ENCODE data around the gene POU2F1. TPM values are rescaled to one million over a fixed set of nuclear protein-coding genes. Genes with fewer than 3 reads are reported as not detected.
"Not testable (repeated sequence)": the region's sequence is repeated elsewhere in the genome, so short reads cannot be mapped to it uniquely, and the experiment has no call there.

The POU2F1 gene
- total RNA-seq, 1 experiment from 2014 or later: 43.2 TPM

DNA sequence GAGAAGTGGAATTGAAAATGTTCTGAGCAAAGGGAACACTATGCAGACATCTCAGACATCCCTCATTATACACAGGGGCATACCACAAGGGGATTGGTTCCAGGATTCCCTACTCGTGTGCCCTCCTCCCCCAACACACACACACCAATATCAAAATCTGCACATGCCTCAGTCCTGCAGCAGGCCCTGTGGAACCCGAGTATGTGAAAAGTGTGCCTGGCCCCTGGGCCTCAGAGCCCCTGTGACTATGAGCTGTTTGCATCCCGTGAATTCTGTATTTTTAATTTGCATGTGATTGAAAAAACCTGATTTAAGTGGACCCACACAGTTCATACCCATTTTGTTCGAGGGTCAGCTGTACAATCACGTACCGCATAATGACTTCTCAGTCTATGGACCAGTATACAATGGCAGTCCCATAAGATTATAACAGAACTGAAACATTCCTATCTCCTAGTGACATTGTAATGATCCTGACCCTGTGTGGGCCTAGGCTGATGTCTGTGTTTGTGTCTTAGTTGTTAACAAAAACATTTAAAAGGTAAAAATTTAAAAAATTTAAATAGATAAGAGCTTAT is 11.3 kb downstream of the POU2F1 start:
- Histone ChIP-seq H3K27me3 (ENCODE audit: low read length) (no peaks in the 10 kb centered on the region), H3K4me2 (ENCODE audit: low read depth, low read length, poor library complexity, severe bottlenecking) (no peak overlapping the region), H3K9me3 (ENCODE audit: low read length) (no peaks in the 10 kb centered on the region), H3K9ac (ENCODE audit: low read length) (no peak overlapping the region), H3K9me2 (replicated peaks; ENCODE audit: insufficient read depth, low read length) (no peaks in the 10 kb centered on the region), H4K20me1 (ENCODE audit: insufficient read depth, low read depth, low read length) (no peaks in the 10 kb centered on the region; the same call in 1 of the 2 replicates), H3K27ac (ENCODE audit: low read length) (no peak overlapping the region), H2AFZ (ENCODE audit: low read length) (no peak overlapping the region), H3K4me1 (ENCODE audit: low read length) (peaks cover 46% of the 10 kb centered on the region), H3K4me3 (ENCODE audit: low read length) (no peak overlapping the region), H3K79me2 (ENCODE audit: low read length) (peaks cover 72% of the 10 kb centered on the region), H3K36me3 (ENCODE audit: insufficient read depth, low read length) (no peaks in the 10 kb centered on the region)
- no peak for DNase-seq

DNA sequence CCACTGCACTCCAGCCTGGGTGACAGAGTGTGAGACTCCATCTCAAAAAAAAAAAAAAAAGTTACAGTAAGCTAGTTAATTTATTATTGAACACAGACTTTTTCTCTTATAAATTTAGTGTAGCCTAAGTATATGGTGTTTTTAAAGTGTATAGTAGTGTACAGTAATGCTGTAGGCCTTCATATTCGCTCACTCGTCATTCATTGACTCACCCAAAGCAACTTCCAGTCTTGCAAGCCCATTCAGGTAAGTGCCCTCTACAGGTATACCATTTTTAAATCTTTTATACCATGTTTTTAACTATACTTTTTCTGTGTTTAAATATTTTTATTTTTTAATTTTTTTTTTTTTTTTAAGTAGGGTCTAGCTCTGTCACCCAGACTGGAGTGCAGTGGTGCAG is 12.1 kb downstream of the POU2F1 start:
- Histone ChIP-seq H3K9me3 (ENCODE audit: low read length) (no peaks in the 10 kb centered on the region), H3K27me3 (ENCODE audit: low read length) (no peaks in the 10 kb centered on the region), H3K9ac (ENCODE audit: low read length) (no peak overlapping the region), H2AFZ (ENCODE audit: low read length) (no peak overlapping the region), H3K9me2 (replicated peaks; ENCODE audit: insufficient read depth, low read length) (no peaks in the 10 kb centered on the region), H3K27ac (ENCODE audit: low read length) (no peak overlapping the region), H3K4me1 (ENCODE audit: low read length) (peaks cover 46% of the 10 kb centered on the region), H3K79me2 (ENCODE audit: low read length) (peaks cover 75% of the 10 kb centered on the region), H3K36me3 (ENCODE audit: insufficient read depth, low read length) (no peaks in the 10 kb centered on the region), H3K4me3 (ENCODE audit: low read length) (no peak overlapping the region), H4K20me1 (ENCODE audit: insufficient read depth, low read depth, low read length) (no peaks in the 10 kb centered on the region; the same call in 1 of the 2 replicates), H3K4me2 (ENCODE audit: low read depth, low read length, poor library complexity, severe bottlenecking) (no peak overlapping the region)
- no peak for DNase-seq

DNA sequence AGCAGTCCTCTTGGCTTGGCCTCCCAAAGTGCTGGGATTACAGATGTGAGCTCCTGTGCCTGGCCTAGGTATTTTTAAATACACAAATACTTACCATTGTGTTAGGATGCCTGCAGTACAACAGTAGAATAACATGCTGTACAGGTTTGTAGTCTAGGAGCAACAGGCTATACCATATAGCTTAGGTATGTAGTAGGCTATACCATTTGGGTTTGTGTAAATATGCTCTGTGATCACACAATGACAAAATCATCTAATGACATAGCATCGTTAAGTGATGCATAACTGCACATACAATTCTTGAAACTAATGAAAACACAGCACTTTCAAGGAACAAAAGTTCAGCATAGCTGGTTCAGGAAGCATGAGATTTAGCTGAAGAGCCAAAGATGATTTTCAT is 12.7 kb downstream of the POU2F1 start:
- Histone ChIP-seq H3K9me3 (ENCODE audit: low read length) (no peaks in the 10 kb centered on the region), H4K20me1 (ENCODE audit: insufficient read depth, low read depth, low read length) (no peaks in the 10 kb centered on the region; the same call in 1 of the 2 replicates), H3K4me3 (ENCODE audit: low read length) (no peak overlapping the region), H3K4me1 (ENCODE audit: low read length) (peaks cover 46% of the 10 kb centered on the region), H3K9ac (ENCODE audit: low read length) (no peak overlapping the region), H3K9me2 (replicated peaks; ENCODE audit: insufficient read depth, low read length) (no peaks in the 10 kb centered on the region), H3K27ac (ENCODE audit: low read length) (no peak overlapping the region), H3K79me2 (ENCODE audit: low read length) (peaks cover 71% of the 10 kb centered on the region), H2AFZ (ENCODE audit: low read length) (no peak overlapping the region), H3K4me2 (ENCODE audit: low read depth, low read length, poor library complexity, severe bottlenecking) (no peak overlapping the region), H3K36me3 (ENCODE audit: insufficient read depth, low read length) (no peaks in the 10 kb centered on the region), H3K27me3 (ENCODE audit: low read length) (no peaks in the 10 kb centered on the region)
- no peak for DNase-seq

DNA sequence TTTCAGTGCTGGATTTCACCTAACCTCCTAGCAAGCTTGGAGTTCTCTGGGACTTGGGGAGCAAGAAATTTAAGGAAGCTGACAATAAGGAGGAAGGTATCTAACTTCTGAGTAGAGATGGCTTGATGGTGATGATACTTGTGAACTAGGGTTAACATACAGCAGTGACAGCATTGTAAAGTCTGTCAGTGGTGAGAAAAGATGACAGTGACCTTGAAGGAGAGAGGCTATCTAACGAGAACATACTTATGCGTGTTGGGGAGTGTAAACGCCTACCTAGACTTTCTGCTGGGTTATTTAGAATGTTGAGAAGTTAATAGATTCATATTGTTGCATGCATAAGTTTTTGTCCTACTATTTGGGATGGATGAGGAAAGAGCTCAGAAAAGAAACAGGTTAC is 16.3 kb downstream of the POU2F1 start:
- no peak for DNase-seq
- H3K9me3 ChIP-seq (ENCODE audit: low read length): no peaks in the 10 kb centered on the region
- no peak overlapping the region for H3K4me3 ChIP-seq (ENCODE audit: low read length)
- H3K9me2 ChIP-seq (replicated peaks; ENCODE audit: insufficient read depth, low read length): no peaks in the 10 kb centered on the region
- peaks cover 20% of the 10 kb centered on the region for H3K4me1 ChIP-seq (ENCODE audit: low read length)
- no peaks in the 10 kb centered on the region for H3K36me3 ChIP-seq (ENCODE audit: insufficient read depth, low read length)
- no peaks in the 10 kb centered on the region for H3K27me3 ChIP-seq (ENCODE audit: low read length)
- no peak overlapping the region for H3K27ac ChIP-seq (ENCODE audit: low read length)
- no peak overlapping the region for H2AFZ ChIP-seq (ENCODE audit: low read length)
- H3K4me2 ChIP-seq (ENCODE audit: low read depth, low read length, poor library complexity, severe bottlenecking): no peak overlapping the region
- H3K9ac ChIP-seq (ENCODE audit: low read length): no peak overlapping the region
- no peaks in the 10 kb centered on the region for H4K20me1 ChIP-seq (ENCODE audit: insufficient read depth, low read depth, low read length)
- peaks cover 55% of the 10 kb centered on the region for H3K79me2 ChIP-seq (ENCODE audit: low read length)

DNA sequence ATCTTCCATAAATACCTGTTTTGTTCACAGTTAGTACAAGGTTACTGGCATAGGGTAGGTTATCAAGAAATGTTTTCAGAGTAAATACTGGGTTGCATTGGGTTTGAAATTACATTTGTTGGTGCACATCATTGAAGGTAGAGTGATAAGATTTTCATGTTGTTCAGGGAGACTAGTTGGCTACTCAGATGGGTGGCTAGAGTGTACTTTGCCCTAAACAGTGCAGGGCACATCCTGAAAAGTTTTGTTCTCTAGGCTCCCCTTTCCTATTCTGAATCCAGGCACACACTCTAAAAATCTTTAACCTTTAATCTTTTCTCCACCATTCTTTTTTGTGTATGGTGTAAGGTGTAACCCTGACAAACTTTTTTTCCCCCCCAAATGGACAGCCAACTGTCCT is 18.0 kb downstream of the POU2F1 start:
- no peak for DNase-seq
- Histone ChIP-seq H2AFZ (ENCODE audit: low read length) (no peak overlapping the region), H3K9ac (ENCODE audit: low read length) (no peak overlapping the region), H3K79me2 (ENCODE audit: low read length) (peaks cover 58% of the 10 kb centered on the region), H4K20me1 (ENCODE audit: insufficient read depth, low read depth, low read length) (no peaks in the 10 kb centered on the region), H3K4me1 (ENCODE audit: low read length) (peaks cover 14% of the 10 kb centered on the region), H3K9me2 (replicated peaks; ENCODE audit: insufficient read depth, low read length) (no peaks in the 10 kb centered on the region), H3K27me3 (ENCODE audit: low read length) (no peaks in the 10 kb centered on the region), H3K4me3 (ENCODE audit: low read length) (no peak overlapping the region), H3K4me2 (ENCODE audit: low read depth, low read length, poor library complexity, severe bottlenecking) (no peak overlapping the region), H3K9me3 (ENCODE audit: low read length) (no peaks in the 10 kb centered on the region), H3K36me3 (ENCODE audit: insufficient read depth, low read length) (no peaks in the 10 kb centered on the region), H3K27ac (ENCODE audit: low read length) (no peak overlapping the region)

DNA sequence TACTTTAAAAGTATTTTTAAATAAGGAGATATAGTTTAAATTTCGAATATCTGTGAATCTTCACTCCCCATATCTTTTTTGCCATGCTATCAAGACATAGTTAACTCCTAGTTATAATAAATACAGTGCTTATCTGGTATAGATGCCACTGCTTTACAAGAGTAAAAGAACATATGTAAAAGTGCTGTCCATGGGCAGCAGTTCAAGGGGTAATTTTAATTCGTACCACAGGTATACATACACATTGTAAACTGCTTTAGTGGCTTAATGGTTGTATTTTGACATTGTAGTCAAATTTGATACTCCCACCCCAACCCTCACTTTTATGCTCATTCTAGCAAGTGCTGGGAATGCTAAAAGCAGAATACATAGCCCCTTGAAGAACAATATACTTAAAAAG is 18.6 kb downstream of the POU2F1 start:
- no peak overlapping the region for H2AFZ ChIP-seq (ENCODE audit: low read length)
- H3K4me1 ChIP-seq (ENCODE audit: low read length): peaks cover 11% of the 10 kb centered on the region
- H3K36me3 ChIP-seq (ENCODE audit: insufficient read depth, low read length): no peaks in the 10 kb centered on the region
- peaks cover 59% of the 10 kb centered on the region for H3K79me2 ChIP-seq (ENCODE audit: low read length)
- peaks cover 3% of the 10 kb centered on the region; the same call in 1 of the 2 replicates for H3K9me3 ChIP-seq (ENCODE audit: low read length)
- H3K27ac ChIP-seq (ENCODE audit: low read length): no peak overlapping the region
- no peak overlapping the region for H3K4me2 ChIP-seq (ENCODE audit: low read depth, low read length, poor library complexity, severe bottlenecking)
- H3K27me3 ChIP-seq (ENCODE audit: low read length): no peaks in the 10 kb centered on the region
- no peak overlapping the region for H3K9ac ChIP-seq (ENCODE audit: low read length)
- H4K20me1 ChIP-seq (ENCODE audit: insufficient read depth, low read depth, low read length): no peaks in the 10 kb centered on the region
- H3K4me3 ChIP-seq (ENCODE audit: low read length): no peak overlapping the region
- DNase-seq: no peak
- H3K9me2 ChIP-seq (replicated peaks; ENCODE audit: insufficient read depth, low read length): no peaks in the 10 kb centered on the region

DNA sequence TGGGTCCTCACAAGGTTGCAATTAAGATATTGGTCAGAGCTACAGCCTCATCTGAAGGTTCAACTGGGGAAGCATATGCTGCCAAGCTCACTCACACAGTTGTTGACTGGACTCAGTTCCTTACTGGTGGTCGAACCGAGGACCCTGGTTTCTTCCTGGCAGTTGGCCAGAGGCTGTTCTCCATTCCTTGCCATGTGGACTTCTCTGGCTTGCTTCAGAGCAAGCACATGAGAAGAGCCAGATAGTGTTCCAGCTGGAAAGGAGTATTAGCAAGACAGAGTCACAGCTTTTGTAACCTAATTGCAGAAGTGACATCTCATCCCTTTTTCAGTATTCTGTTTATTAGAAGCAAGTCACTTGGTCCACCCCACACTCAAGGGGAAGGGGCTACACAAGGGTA is 23.6 kb downstream of the POU2F1 start:
- Histone ChIP-seq H3K4me3 (ENCODE audit: low read length) (no peak overlapping the region), H4K20me1 (ENCODE audit: insufficient read depth, low read depth, low read length) (no peaks in the 10 kb centered on the region), H3K27ac (ENCODE audit: low read length) (0 out of 2 replicates have a peak overlapping the region, but pooled peaks have one; percentile 23), H3K4me2 (ENCODE audit: low read depth, low read length, poor library complexity, severe bottlenecking) (no peak overlapping the region), H3K4me1 (ENCODE audit: low read length) (peaks cover 42% of the 10 kb centered on the region), H3K79me2 (ENCODE audit: low read length) (peaks cover 50% of the 10 kb centered on the region), H3K9me2 (replicated peaks; ENCODE audit: insufficient read depth, low read length) (no peaks in the 10 kb centered on the region), H3K9me3 (ENCODE audit: low read length) (peaks cover 3% of the 10 kb centered on the region; the same call in 1 of the 2 replicates), H3K27me3 (ENCODE audit: low read length) (no peaks in the 10 kb centered on the region), H3K9ac (ENCODE audit: low read length) (no peak overlapping the region), H2AFZ (ENCODE audit: low read length) (no peak overlapping the region), H3K36me3 (ENCODE audit: insufficient read depth, low read length) (no peaks in the 10 kb centered on the region)
- DNase-seq: no peak

DNA sequence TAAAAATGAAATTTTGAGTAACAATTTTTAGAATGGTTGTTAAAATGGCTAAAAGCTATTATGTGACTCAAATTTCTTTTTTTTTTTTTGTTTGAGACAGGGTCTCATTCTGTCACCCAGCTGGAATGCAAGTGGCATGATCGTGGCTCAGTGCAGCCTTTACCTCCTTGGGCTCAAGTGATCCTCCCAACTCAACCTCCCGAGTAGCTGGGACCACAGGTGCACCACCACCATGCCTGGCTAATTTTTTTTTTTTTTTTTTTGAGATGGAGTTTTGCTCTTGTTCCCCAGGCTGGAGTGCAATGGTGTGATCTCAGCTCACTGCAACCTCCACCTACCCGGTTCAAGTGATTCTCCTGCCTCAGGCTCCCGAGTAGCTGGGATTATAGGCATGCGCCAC is 24.5 kb downstream of the POU2F1 start:
- H3K9me3 ChIP-seq (ENCODE audit: low read length); H3K9ac ChIP-seq (ENCODE audit: low read length); H3K36me3 ChIP-seq (ENCODE audit: insufficient read depth, low read length); H4K20me1 ChIP-seq (ENCODE audit: insufficient read depth, low read depth, low read length); H3K9me2 ChIP-seq (replicated peaks; ENCODE audit: insufficient read depth, low read length); H2AFZ ChIP-seq (ENCODE audit: low read length); H3K4me2 ChIP-seq (ENCODE audit: low read depth, low read length, poor library complexity, severe bottlenecking); H3K4me3 ChIP-seq (ENCODE audit: low read length); H3K27me3 ChIP-seq (ENCODE audit: low read length); DNase-seq: not testable (repeated sequence)
- Histone ChIP-seq H3K79me2 (ENCODE audit: low read length) (peaks cover 45% of the 10 kb centered on the region), H3K27ac (ENCODE audit: low read length) (0 out of 2 replicates have a peak overlapping the region, but pooled peaks have one; percentile 23), H3K4me1 (ENCODE audit: low read length) (peaks cover 50% of the 10 kb centered on the region)

Data from Karpas-422 (cell line).